ENCODE measurements around the gene FAM217A.

DNA sequence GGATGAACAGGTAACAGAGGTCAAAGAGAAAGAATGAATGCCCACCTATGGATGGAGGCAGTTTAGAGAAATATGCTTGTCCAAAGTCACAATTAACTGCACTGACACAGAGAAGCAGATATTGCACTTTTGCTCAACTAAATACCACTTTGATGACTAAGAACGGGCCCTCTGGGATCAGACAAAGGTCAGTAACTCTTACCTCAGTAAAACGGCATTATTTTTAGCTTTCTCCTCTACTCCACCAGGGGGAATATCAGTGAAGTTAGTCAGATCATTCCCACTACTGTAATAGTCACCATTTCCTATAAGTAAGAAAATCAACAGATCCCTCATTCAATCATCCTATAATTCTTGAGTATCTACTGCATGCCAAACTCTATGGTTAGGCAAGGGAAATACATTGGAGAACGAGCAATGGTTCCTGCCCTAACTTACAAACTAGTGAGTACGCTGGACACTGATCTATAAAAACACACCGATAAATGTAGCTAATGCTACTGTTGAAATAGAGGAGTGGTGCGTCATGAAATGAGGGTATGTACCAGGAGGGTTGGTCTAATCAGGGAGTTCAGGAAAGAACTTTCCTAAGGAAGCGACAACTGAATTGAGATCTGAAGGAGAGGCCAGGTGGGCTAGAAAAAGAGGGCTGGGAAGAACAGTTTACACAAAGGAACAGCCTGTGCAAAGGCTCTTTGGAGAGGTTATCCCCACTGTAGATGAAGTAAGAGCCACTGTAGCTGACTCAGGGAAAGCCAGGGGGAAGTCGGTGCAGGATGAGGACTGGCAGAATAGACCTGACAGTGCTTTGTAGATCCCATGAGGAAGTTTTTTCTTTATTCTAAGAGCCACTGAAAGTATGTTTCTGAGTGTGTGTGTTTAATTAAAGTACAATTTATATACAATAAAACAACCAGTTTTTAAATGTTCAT, 47.3 kb upstream of the FAM217A start:
- no peak for TF ChIP-seq POLR2AphosphoS5 (IDR thresholded peaks at IDR 0.05)
- TF ChIP-seq, protein P1, sequence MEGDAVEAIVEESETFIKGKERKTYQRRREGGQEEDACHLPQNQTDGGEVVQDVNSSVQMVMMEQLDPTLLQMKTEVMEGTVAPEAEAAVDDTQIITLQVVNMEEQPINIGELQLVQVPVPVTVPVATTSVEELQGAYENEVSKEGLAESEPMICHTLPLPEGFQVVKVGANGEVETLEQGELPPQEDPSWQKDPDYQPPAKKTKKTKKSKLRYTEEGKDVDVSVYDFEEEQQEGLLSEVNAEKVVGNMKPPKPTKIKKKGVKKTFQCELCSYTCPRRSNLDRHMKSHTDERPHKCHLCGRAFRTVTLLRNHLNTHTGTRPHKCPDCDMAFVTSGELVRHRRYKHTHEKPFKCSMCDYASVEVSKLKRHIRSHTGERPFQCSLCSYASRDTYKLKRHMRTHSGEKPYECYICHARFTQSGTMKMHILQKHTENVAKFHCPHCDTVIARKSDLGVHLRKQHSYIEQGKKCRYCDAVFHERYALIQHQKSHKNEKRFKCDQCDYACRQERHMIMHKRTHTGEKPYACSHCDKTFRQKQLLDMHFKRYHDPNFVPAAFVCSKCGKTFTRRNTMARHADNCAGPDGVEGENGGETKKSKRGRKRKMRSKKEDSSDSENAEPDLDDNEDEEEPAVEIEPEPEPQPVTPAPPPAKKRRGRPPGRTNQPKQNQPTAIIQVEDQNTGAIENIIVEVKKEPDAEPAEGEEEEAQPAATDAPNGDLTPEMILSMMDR (IDR thresholded peaks at IDR 0.05): no peak

All from sigmoid colon (tissue), 4 donors.